Left lobe of liver (tissue), 2 donors: ENCODE data around the gene EEPD1. TPM values are rescaled to one million over a fixed set of nuclear protein-coding genes. Genes with fewer than 3 reads are reported as not detected.
"Not testable (repeated sequence)": the region's sequence is repeated elsewhere in the genome, so short reads cannot be mapped to it uniquely, and the experiment has no call there.

Experiments used
- ATAC-seq: fragments of 200-7000 bp; cut with Tn5 transposase; one replicate; pipeline ENCODE4 v1.9.1; 2020; ENCODE audit warnings: mild to moderate bottlenecking, moderate library complexity
- DNase-seq: peaks from one replicate; pipeline ENCODE4 v3.0.0-alpha.2; 2020; ENCODE audit warnings: low spot score
- total RNA-seq: library from RNA; stranded (reverse); gene quantifications from one replicate; pipeline ENCODE4 v1.2.1, GENCODE V29; 2021
- donor health status: DM: no; HTN: no; CAD: no; lungs with moderate emphysema.
- donor health status: DM: no; HTN: yes; CAD: no.

EEPD1 gene
- total RNA-seq, 1 donor from 2014 or later: 10.3 TPM

GRCh38 chr7:36210291-36210922 lies 57.4 kb downstream of the EEPD1 start:
- no peak for DNase-seq

GRCh38 chr7:36214608-36215456 lies 61.8 kb downstream of the EEPD1 start:
- no peak for DNase-seq
- no peak for ATAC-seq

More at GRCh38 chr7:36210291-36210922, 57.4 kb downstream of the EEPD1 start:
- ATAC-seq: peak; percentile 15

GRCh38 chr7:36215457-36215765 lies 62.4 kb downstream of the EEPD1 start:
- ATAC-seq (peak; percentile 8), DNase-seq (no peak)

- DNase-seq: no peak
- peak; percentile 91 for ATAC-seq
Observed at GRCh38 chr7:36216063-36216684, 63.1 kb downstream of the EEPD1 start.

- DNase-seq (no peak), ATAC-seq (peak; percentile 47)
Observed at GRCh38 chr7:36217211-36217960, 64.3 kb downstream of the EEPD1 start.

- ATAC-seq (no peak), DNase-seq (no peak)
Observed at GRCh38 chr7:36217961-36218284, 64.9 kb downstream of the EEPD1 start.

GRCh38 chr7:36219429-36219828 lies 66.4 kb downstream of the EEPD1 start:
- ATAC-seq: no peak
- DNase-seq: no peak

GRCh38 chr7:36223851-36224250 lies 70.8 kb downstream of the EEPD1 start:
- DNase-seq (no peak), ATAC-seq (no peak)

- no peak for DNase-seq
- ATAC-seq: no peak
Observed at GRCh38 chr7:36224934-36225858, 72.1 kb downstream of the EEPD1 start.

GRCh38 chr7:36226151-36226550 lies 73.1 kb downstream of the EEPD1 start:
- DNase-seq (no peak), ATAC-seq (no peak)

GRCh38 chr7:36227223-36227622 lies 74.2 kb downstream of the EEPD1 start:
- no peak for DNase-seq
- ATAC-seq: peak; percentile 51

- ATAC-seq (no peak), DNase-seq (no peak)
Observed at GRCh38 chr7:36228039-36228438, 75.0 kb downstream of the EEPD1 start.

GRCh38 chr7:36231406-36231805 lies 78.4 kb downstream of the EEPD1 start:
- DNase-seq (no peak), ATAC-seq (no peak)

GRCh38 chr7:36232555-36232954 lies 79.5 kb downstream of the EEPD1 start:
- peak; percentile 55 for ATAC-seq
- no peak for DNase-seq

- peak; percentile 85 for ATAC-seq
- DNase-seq: no peak
Observed at GRCh38 chr7:36232971-36233550, 80.0 kb downstream of the EEPD1 start.

- no peak for DNase-seq
- no peak for ATAC-seq
Observed at GRCh38 chr7:36236073-36236472, 83.0 kb downstream of the EEPD1 start.

- DNase-seq: no peak
- no peak for ATAC-seq
Observed at GRCh38 chr7:36238138-36238537, 85.1 kb downstream of the EEPD1 start.

GRCh38 chr7:36243356-36243755 lies 90.3 kb downstream of the EEPD1 start:
- peak; percentile 93 for ATAC-seq

GRCh38 chr7:36244001-36244400 lies 90.9 kb downstream of the EEPD1 start:
- ATAC-seq: peak; percentile 45
- DNase-seq: not testable (repeated sequence)

More at GRCh38 chr7:36243356-36243755, 90.3 kb downstream of the EEPD1 start:
- DNase-seq: not testable (repeated sequence)

GRCh38 chr7:36244429-36244828 lies 91.4 kb downstream of the EEPD1 start:
- DNase-seq (no peak), ATAC-seq (peak; percentile 31)
